Measurements from ENCODE around the gene EYA2.
A peak's percentile ranks its signal among the peaks of the same experiment; 100 is the strongest.
"Not testable (repeated sequence)": the region's sequence is repeated elsewhere in the genome, so short reads cannot be mapped to it uniquely, and the experiment has no call there.

The EYA2 gene

DNA sequence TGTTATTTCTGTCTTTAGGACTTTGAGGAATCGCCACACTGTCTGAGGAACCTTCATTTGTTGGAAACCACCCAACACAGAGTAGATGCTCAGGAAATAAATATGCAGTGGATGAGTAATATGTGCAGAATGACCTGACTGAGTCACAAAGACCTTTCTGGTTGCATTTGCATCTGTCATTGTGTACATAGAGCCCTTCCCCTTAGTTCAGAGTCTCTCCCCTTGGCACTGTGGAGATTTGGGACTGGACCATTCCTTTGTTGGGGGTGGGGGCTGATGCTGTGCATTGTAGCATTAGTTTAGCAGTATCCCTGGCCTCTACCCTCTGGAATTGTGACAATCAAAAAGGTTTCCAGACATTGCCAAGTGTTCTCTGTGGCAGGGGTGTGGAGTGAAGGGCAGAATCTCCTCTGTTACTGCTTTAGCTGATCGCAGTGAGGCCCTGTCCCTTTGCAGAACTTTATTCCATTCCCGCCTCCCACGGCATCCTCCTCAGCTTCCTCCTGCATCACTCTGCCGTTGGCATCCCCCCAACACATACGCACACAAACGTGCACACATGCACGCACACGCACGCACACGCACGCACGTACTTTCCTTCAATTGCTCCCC is 64.5 kb downstream of the EYA2 start:
- DNase-seq = peak; percentile 98

DNA sequence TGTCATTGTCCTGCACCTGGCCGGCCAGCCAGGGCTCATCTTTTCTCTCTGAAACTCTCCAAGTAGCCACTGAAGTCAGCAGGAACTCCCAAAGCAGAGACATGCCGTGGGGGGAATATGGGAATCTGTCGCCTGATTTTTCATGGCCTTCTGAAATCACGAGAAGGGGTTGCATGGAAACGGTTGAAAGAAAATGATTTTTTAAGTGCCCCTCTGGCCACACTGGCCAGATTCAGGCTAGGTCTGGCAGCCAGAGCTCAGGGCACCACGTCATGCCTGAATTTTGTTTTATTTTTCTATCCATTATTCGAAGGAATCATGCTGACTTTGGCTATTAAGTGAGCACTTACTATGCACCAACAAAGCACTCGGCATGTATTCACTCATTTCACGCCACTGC is 65.2 kb downstream of the EYA2 start:
- DNase-seq = no peak

DNA sequence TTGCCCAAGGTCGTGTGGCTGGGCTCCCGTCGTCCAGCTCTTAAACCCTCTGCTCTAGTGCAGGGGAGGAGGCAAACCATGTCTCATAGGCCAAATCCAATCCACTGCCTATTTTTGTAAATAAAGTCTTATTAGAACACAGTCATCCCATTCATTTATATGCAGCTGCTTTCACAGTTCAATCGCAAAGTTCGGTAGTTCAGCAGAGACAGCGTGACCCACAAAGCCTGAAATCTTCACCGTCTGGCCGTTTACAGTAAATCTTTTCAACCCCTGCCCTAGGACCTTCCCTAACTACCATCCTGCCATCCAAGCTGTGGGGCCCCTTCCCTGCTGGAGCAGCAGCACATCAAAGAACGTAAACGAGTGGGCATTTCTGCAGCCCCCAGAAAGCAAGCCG is 65.9 kb downstream of the EYA2 start:
- no peak for DNase-seq

DNA sequence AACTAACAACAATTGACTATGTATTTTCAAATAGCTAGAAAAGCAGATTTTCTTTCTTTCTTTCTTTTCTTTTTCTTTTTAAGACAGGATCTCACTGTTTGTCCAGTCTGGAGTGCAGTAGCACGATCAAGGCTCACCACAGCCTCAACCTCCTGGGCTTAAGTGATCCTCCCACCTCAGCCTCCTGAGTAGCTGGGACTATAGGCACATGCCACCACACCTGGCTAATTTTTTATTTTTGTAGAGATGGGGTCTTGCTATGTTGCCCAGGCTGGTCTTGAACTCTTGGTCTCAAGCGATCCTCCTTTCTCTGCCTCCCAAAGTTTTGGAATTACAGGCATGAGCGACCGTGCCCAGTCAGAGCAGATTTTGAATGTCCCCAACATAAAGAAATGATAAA is 67.3 kb downstream of the EYA2 start:
- DNase-seq = not testable (repeated sequence)

DNA sequence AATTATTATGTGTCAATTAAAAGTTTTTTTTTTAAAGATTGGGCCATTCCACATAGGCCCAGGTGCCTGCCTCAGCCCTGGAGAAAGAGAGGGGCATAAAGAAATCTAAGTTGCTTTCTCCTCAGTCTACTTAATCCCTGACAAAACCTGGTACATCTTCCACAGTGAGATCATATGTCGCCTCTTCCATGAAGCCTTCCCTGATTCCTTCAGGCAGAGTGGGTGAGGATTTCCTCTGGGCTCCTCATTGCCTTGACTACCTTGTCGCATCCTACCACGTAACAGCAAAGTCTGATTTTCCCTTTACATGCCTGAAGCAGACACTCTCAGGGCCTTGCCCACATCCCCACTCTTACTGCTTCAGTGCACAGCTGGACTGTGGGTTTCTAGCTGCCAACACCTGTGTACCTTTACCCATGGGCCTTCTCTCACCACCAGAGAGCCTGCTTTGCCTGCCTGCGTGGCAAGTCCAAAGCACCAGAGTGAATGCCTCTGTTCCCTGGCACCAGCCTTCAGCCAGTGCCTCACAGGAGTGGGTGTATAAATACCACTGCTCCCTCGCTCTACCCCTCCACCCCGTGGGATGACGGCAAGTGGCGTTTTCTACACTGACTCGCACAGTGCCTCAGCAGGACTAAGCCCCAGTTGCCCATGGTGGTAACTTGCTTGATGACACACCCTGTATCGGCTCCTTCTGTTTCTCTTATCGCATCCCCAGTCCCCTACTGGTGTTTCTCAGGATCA is 68.0 kb downstream of the EYA2 start:
- DNase-seq = no peak

DNA sequence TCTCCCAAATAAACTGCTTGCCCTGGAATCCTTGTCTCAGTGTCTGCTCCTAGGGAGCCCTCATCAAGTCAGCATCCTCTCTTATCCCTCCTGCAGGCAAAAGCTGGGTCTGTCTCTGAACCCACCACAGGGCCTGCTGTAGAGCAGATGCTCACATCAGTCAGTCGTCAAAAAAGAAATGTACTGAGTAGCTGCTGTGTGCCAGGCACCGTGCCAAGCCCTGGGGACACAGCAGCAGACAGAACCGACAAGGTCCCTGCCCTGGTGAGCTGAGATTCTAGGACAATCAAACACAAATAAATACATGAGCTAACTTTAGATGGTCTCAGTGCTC is 68.5 kb downstream of the EYA2 start:
- no peak for DNase-seq

DNA sequence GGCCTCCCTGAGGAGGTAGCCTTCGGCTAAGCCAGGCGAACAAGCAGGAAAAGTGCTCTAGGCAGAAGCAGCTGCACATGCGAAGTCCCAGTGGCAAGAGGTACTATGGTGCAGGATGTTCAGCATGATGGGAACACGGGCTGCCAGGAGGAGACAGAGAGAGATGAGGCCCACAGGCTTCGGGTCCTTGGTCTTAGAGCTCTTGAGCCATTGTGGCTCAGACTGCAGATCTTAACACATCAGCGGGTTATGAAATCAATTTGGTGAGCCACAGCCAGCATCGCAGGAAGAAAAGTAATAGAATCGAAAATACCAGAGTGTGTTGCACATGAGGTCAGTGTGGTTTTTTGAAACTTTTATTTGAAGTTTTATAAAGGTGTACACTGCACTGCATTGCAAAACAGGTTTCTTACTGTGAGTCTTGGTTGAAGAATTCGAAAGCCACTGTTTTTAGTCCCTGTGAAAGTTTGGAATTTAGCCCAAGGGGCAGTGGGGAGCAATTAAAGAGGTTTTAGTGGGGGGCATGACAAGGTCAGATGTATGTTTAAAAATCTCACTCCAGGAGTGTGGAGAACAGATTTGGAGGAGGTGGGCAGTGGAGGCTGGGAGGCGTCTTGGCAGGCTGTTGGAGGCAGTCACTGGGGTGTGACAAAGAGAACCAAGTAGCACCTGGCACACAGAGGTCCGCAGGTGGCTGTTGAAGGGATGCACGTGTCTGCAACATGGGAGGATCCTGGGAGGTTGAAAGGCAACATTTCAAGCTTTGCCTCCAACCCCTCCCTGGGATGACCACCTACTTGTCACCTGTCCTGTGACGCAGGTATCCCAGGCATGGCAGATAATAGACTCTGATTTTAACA is 69.3 kb downstream of the EYA2 start:
- DNase-seq = peak; percentile 47

DNA sequence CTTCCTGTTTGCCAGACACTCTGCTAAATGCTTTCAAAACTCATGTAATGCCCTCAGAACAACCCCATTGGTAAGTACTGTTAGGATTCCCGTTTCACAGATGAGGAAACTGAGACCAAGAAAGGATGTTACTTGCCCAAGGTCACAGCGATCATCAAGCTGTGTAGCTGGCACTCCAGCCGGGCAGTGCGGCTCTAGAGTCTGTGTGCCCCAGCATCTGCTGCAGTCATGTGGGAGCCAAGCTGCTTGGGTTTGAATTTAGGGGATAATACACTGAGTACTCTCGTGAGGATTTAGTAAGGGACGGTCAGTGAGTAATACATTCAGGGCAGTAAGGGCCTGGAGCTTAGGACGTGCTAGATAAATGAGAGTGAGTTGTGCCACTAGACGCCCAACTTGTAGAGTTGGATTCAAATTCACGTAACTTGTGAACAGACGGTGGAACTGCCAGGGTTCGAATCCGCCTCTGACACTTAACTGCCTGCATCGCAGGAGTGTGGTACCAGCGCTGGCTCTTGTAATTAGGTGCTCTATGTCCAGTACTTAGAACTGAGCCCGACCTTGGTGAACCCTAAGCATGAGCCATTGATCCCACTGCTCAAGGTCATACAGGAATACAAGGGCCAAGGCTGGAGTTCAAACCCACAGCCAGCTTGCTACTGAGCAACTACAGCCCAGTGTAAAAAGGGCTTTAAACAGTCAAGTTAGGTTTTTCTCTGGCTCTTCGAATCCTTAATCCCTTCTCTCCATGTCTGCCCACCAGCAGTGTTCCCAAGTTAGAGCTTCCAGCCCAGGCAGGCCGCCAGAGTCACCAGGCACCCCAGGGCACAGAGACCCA is 70.2 kb downstream of the EYA2 start:
- no peak for DNase-seq

DNA sequence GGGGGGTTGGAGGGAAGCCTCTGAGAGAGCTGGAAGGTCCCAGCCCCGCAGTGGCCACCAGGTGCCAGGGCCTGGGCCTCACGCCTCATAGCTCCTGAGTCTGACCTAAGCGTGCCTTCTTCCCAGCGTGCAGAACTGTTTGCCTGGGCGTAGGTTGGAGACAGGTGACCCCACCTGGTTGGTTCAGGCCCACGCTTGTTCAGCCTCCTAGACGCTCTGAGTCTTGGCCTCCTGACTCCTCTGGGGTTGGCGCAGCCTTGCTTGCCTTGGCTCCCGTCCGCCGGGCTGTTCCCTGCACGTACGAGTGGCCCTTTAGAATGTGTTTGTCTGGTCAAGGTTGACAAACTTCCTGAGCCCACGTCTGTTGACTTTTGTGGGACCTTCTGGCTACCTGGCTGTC is 70.8 kb downstream of the EYA2 start:
- DNase-seq = no peak

DNA sequence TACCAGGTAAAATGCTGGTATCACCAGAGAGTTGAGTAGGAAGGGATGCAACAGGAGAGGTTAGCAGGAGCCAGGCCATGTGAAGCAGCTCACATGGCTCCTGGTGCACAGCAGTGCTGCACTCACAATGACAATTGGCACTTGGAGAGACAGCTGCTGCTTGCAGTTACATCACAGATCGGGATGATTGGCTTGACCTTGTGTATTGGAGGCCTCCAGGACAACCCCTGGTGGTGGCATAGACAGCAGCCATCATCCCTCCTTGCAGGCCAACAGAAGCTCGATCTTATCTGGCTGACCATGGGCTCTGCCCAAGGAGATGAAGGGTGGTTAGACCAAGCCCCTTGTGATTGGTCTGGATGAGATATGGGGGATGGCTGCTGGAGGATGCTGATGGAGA is 73.0 kb downstream of the EYA2 start:
- DNase-seq = no peak

DNA sequence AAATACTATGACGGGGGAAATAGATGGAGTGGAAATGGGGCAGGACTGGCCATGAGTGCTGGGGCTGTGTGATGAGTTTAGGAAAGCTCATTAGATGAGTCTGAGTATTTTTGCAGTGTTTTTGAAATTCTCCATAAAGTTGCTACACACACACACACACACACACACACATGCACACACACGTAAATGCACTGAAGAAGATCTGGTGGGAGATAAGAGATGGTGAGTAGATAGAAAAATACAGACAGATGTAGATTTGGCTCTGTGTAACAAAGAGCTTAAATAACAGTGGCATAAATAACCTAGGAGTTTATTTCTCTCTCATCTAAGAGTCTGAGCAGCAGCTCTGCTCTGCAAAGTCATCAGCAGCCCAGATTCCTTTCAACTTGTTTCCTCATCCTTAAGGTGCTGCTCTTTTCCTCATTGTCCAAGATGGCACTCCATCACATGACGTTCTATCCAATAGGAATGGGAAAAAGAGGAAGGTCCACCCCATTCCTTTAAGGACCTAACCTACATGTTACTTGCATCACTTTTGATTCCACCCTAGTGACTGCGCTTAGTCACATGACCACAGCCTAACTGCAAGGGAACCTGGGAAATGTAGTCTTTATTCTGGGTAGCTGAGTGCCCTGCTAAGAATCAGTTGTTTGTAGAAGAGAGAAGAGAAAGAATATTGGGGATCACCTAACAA is 76.4 kb downstream of the EYA2 start:
- peak; percentile 91 for DNase-seq

DNA sequence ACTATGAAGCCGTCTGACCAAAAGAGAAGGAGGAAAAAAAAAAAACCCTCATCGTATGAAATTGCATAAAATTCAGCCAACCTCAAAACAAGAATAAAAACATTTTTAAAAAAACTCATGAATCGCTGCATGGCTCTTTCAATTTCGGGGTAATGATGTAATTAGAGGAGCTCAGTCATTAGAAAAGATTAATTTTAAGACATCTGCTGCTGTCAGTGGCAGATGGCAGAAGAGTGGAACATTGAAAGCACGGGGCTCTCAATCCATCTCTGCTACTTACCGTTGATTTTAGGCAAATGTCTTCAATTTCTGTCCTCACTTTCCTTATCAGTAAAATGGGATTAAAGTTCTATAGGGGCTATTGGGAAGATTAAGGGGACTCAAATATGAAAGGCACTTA is 79.1 kb downstream of the EYA2 start:
- no peak for DNase-seq

DNA sequence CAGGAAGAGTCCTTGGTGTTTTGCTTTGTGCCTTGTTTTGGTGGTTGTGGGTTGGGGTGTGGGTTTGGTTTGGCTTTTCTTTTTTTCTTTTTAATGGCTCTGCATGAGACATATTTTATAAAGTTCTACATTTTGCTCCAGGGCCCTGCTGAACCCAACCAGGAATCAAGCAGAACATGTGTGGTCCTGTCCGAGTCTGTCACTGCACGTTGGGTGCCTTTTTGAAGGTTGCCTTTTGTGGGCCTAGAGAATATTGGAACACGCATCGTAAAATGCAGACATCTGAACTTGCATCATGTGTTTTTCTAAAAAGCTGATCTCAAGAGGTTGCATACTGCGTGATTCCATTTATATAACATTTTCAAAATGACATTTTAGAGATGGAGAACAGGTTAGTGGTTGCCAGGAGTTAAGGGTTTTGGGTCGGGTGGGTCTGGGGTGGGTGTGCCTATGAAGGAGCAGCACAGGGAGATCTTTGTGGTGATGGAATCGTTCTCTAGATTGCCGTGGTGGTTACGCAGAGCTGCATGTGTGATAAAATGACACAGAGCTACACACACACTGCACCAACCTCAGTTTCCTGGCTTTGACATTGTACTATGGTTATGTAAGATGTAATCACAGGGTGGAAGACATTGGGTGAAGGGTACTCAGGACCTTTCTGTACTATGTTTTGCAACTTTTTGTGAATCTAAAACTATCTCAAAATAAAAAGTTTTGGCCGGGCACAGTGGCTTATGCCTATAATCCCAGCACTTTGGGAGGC is 80.2 kb downstream of the EYA2 start:
- DNase-seq = no peak

DNA sequence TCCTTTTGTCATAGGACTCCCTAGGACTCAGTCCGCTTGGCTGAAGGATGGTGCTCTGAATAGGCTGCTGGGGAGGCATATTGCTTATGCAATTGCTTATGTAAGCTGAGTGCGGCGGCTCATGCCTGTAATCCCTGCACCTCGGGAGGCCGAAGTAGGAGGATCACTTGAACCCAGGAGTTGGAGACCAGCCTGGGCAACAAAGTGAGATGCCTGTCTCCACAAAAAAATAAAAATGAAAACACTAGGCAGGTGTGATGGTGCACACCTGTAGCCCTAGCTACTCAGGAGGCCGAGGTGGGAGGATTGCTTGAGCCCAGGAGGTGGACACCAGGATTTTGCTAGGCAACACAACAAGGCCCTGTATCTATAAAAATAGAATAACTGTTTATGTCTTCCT is 81.3 kb downstream of the EYA2 start:
- no peak for DNase-seq

DNA sequence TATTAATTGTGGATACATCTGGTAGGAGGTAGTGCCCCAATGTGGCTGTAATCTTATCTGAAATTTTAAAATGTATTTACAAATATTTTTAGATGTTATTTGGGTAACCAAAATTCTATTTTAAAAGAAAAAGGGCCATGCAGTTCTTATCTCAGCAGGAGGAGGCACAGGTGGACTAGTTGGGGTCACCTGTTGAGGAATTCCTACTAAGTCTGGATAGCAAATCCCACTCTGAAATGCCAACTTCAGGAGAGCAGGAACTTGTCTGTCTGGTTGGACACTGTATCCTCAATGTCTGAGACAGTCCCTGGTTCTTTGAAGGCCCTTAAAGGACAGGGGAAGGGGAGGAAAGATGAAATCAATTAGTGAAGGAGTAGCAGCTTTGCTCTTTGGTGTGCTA is 82.6 kb downstream of the EYA2 start:
- DNase-seq = no peak

DNA sequence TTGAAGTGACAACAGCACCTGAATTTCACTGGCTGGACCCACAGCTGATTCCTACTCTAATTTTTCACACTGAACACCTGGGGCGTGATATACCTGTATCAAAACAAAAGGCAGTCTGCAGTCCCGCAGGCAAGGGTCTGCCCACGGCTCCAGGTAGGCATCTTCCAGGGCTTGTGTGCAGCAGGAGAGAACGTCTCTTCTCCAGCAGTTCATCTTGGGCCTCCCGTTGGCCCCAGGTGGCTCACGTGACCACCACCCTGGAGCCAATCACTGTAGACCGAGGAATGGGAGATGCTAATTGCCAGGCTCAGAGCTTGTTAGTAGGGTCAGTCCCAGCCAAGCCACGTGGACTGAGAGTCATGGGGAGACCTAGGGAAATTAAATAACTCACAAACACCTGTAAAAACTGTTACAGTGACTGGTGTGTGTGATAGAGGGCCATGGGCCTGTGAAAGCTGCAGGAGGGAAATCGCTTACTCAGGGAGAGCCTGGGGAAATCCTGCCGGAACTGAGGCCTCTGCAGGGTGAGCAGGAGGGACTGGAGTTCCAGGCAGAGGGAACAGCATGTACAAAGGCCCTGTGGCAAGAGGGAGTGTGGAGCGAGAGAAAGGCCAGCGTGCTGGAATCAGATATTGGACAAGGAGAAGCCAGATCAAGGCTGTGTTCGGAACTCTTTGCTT is 83.4 kb downstream of the EYA2 start:
- DNase-seq = no peak

DNA sequence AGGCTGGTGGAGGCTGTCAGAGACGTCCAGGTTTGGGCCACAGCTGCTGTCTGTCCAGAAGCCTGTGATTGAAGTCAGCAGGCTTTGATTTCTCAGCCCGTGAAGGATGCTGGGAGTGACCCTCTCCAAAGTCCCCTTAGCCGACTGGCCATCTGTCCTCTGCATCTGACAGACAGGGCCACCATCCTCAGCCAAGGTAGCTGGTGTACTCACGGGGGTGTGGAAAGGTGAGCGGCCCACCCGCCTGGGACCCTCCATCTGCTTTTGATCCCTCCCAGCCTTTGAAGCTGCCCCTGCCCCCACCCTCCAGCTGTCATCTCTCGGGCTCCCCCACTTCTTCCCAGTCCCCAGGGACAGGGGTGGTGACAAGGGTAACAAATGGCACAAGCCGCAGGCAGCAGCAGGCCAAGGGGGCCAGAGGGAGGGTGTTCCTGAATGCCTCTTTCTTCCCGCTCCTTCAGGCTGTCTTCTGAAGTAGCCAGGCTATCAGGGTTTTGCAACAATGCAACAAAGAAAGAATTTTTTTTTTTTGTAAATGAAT is 84.4 kb downstream of the EYA2 start:
- peak; percentile 59 for DNase-seq

DNA sequence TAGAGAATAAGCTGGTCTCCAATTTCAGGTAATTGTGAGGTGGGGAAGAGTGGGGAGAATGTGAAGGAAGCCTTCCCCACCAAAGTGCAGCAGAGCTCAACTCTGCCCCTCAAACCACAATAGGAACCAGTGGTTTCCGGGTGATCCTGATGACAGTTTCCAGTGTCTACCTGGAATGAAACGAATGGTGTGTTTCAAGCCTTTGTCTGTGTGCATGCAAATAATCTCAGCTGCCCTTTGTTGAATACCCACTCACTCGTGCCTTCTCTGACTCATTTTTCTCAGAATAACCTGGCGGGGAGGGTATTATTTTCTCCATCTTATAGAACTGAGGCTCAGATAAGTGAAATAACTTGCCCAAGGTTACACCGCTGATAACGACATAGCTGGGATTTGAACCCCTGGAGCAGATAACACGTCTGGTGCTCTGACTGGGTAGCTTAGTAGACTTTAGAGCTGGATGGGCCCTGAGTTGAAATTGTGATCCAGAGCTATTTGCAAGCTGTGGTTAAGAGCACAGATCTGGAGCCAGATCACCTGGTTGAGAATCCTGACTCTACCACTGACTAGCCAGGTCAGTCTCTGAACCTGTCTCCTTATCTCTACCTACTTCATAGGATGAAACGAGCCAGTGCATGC is 85.1 kb downstream of the EYA2 start:
- no peak for DNase-seq

DNA sequence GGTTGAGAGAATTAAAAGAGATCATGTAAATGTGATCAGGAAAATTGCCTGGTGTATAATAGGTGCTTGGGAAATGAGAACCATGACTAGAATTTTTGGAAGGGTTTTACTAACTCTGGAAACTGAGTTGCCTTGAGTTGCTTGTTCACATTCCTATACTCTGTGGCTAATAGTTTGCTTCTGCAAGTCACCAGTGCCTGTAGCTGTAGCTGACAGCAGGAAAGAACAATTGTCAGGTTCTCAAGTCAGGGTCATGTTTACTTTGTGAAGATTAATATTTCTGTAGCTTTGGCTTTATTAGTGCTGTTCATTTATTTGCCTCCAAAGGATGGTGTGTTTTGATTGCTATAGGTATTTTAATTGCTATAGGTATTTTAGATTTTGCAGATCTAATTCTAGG is 86.5 kb downstream of the EYA2 start:
- DNase-seq = no peak

DNA sequence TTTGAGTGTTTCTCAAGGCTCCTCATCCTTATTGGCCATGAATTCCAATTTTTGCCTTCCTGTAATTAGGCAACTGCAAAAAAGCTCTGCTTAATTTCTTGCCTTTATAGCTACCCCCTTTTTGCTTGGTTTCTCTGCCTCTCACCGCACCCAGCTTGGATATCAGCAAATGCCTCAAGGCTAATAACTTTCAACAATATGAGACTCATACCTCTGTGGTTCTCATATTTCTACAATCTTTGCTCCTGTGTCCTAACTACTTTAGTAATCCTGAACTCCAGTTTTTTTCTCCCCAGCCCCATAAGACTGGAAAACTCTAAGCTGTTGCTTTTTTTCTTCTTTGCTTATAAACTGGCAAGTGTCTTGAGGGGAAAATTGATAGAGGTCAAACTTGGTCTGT is 88.8 kb downstream of the EYA2 start:
- no peak for DNase-seq
